Measurements from ENCODE around the gene TBC1D22A. TPM values are rescaled to one million over a fixed set of nuclear protein-coding genes. Genes with fewer than 3 reads are reported as not detected.

The TBC1D22A gene
- polyA plus RNA-seq, 4 donors = 17.7 to 26.4 (median 21.0) TPM

DNA sequence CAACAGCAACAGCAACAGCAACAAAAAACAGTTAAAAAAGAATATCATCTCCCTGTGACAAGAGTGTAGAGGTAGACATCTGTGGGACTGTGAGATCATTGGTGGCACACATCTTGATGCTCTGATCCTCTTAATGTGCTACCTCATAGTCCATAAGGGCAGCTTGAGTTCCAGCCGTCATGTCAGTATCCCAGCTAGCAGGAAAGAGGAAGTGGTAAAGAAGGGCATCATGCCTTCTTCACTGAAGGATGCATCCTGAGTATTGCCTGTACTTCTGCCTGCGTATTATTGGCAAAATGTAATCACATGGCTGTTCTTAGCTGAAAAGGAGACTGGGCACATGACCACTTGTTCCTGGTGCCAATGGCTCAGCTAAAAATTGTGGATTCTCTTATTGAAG is 314.3 kb downstream of the TBC1D22A start:
- H3K27ac ChIP-seq (ENCODE audit: low read depth in 1 of 3, low read length in 2 of 3) = no peak overlapping the region

DNA sequence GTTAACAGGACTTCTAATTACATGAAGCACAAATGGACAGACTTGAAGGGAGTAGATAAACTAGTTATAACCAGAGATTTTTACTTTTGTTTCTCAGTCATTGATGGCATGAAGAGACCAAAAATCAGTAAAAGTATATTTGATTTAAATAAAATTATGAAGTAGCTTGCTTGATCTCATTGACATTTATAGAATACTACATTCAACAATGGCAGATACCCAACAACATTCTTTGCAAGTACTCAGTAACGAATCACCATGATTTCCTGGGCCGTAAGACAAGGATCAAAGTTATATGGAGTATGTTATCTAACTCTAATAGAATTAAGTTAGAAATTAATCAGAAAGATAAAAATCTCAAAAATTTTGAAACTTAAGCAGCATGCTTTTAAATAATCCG is 317.6 kb downstream of the TBC1D22A start:
- H3K9me3 ChIP-seq (ENCODE audit: control insufficient read depth in 2 of 2, insufficient read depth in 1 of 2, low read depth in 1 of 2, low read length in 1 of 2) = peaks cover 0 to 12% of the 10 kb centered on the region in 2 donors
- no peaks in the 10 kb centered on the region for H3K36me3 ChIP-seq (ENCODE audit: control insufficient read depth in 3 of 3, insufficient read depth in 2 of 3, low read depth in 1 of 3, low read length in 3 of 3)
- no peak overlapping the region for H3K27ac ChIP-seq (ENCODE audit: low read depth in 1 of 3, low read length in 2 of 3)
- WGBS, 3 donors = 65 to 94% (median 68%) methylated on average over 3 of the region's 3 CpGs
- DNase-seq (no peak), FAIRE-seq (no peak)
- H3K27me3 ChIP-seq (ENCODE audit: control insufficient read depth in 3 of 3, insufficient read depth in 3 of 3, low read length in 3 of 3) = no peaks in the 10 kb centered on the region
- H3K4me3 ChIP-seq (ENCODE audit: low read depth in 1 of 3, low read length in 3 of 3) = no peak overlapping the region
- H3K4me1 ChIP-seq (ENCODE audit: control insufficient read depth in 3 of 3, insufficient read depth in 2 of 3, low read depth in 1 of 3, low read length in 2 of 3) = no peaks in the 10 kb centered on the region

More for the DNA sequence above, 314.3 kb downstream of the TBC1D22A start:
- H3K4me1 ChIP-seq (ENCODE audit: control insufficient read depth in 3 of 3, insufficient read depth in 2 of 3, low read depth in 1 of 3, low read length in 2 of 3) = no peaks in the 10 kb centered on the region
- peaks cover 0 to 8% (median 3%) of the 10 kb centered on the region in 3 donors for H3K36me3 ChIP-seq (ENCODE audit: control insufficient read depth in 3 of 3, insufficient read depth in 2 of 3, low read depth in 1 of 3, low read length in 3 of 3)
- H3K27me3 ChIP-seq (ENCODE audit: control insufficient read depth in 3 of 3, insufficient read depth in 3 of 3, low read length in 3 of 3) = no peaks in the 10 kb centered on the region
- peaks cover 0 to 20% of the 10 kb centered on the region in 2 donors for H3K9me3 ChIP-seq (ENCODE audit: control insufficient read depth in 2 of 2, insufficient read depth in 1 of 2, low read depth in 1 of 2, low read length in 1 of 2)
- no peak for FAIRE-seq
- WGBS, 3 donors = 91 to 100% (median 94%) methylated on average over 2 of the region's 2 CpGs
- H3K4me3 ChIP-seq (ENCODE audit: low read depth in 1 of 3, low read length in 3 of 3) = no peak overlapping the region
- no peak for DNase-seq

DNA sequence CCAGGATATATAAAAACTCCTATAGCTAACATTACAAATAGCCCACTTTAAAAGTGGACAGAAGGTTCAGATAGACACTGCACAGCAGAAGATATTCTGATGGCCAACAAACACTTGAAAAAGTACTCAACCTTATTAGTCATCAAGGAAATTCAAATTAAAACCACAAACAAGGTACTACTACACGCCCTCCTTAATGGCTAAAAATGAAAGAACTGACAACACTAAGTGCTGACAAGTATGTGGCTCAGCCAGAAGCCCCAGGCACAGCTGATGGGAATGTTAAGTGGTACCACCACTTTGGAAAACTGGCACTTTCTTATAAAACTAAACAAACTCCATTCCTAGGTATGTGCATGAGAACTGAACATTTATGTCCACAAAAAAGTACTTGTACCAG is 320.1 kb downstream of the TBC1D22A start:
- H3K4me1 ChIP-seq (ENCODE audit: control insufficient read depth in 3 of 3, insufficient read depth in 2 of 3, low read depth in 1 of 3, low read length in 2 of 3) = no peaks in the 10 kb centered on the region
- H3K4me3 ChIP-seq (ENCODE audit: low read depth in 1 of 3, low read length in 3 of 3) = no peak overlapping the region
- WGBS, 3 donors = 76 to 87% (median 79%) methylated on average over 1 of the region's 1 CpG
- DNase-seq = no peak
- H3K9me3 ChIP-seq (ENCODE audit: control insufficient read depth in 2 of 2, insufficient read depth in 1 of 2, low read depth in 1 of 2, low read length in 1 of 2) = peaks cover 0 to 8% of the 10 kb centered on the region in 2 donors
- FAIRE-seq = no peak
- H3K36me3 ChIP-seq (ENCODE audit: control insufficient read depth in 3 of 3, insufficient read depth in 2 of 3, low read depth in 1 of 3, low read length in 3 of 3) = no peaks in the 10 kb centered on the region
- H3K27ac ChIP-seq (ENCODE audit: low read depth in 1 of 3, low read length in 2 of 3) = no peak overlapping the region
- H3K27me3 ChIP-seq (ENCODE audit: control insufficient read depth in 3 of 3, insufficient read depth in 3 of 3, low read length in 3 of 3) = no peaks in the 10 kb centered on the region

DNA sequence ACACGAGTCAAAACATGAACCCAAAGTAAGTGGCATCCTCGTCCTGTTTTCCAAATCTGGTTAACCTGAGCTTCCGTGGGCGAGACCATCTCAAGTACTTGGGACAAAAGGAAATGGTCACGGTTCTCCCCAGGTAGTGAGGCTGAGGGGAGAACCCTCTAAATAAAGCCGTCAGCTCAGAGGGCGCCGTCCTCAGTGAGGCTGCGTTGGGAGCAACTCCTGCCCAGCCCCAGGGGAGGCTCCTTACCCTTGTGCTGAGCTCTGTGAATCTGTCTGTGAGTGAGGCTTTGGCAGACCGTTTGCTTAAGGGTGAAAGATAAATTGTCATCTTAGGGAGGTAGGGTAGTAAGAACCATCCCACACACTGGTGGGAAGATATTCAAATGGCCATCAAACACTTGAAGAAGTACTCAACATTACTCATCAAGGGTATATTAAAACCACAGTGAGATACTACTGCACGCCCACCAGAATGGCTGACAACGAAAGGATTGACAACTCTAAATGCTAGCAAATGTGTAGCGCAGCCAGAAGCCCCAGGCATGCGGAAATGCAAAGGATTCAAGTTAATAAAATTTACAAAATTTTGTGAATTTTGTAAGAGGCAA is 321.0 kb downstream of the TBC1D22A start:
- H3K36me3 ChIP-seq (ENCODE audit: control insufficient read depth in 3 of 3, insufficient read depth in 2 of 3, low read depth in 1 of 3, low read length in 3 of 3) = no peaks in the 10 kb centered on the region
- no peaks in the 10 kb centered on the region for H3K4me1 ChIP-seq (ENCODE audit: control insufficient read depth in 3 of 3, insufficient read depth in 2 of 3, low read depth in 1 of 3, low read length in 2 of 3)
- no peak for FAIRE-seq
- DNase-seq = no peak
- peaks cover 0 to 4% of the 10 kb centered on the region in 2 donors for H3K9me3 ChIP-seq (ENCODE audit: control insufficient read depth in 2 of 2, insufficient read depth in 1 of 2, low read depth in 1 of 2, low read length in 1 of 2)
- 92 to 94% (median 94%) methylated on average over 14 of the region's 14 CpGs for WGBS, 3 donors
- H3K4me3 ChIP-seq (ENCODE audit: low read depth in 1 of 3, low read length in 3 of 3) = no peak overlapping the region
- H3K27me3 ChIP-seq (ENCODE audit: control insufficient read depth in 3 of 3, insufficient read depth in 3 of 3, low read length in 3 of 3) = no peaks in the 10 kb centered on the region
- H3K27ac ChIP-seq (ENCODE audit: low read depth in 1 of 3, low read length in 2 of 3) = no peak overlapping the region

DNA sequence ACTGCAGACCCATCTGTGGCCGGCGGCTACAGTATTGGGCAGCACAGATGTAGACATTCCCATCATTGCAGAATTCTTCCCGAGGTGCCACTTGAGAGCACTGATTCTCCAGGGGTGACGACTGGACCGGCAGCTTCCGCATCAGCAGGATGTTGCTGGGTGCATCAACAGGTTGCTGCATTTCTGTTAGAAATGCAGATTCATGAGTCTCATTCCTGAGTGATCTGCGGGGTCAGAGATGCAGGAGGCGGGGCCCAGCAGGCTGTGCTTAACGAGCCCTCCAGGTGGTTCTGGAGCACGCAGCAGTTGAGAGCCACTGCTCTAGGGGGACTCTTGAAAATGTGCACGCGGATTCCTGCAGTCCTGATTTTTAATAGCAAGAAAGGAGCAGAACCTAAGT is 321.8 kb downstream of the TBC1D22A start:
- H3K4me1 ChIP-seq (ENCODE audit: control insufficient read depth in 3 of 3, insufficient read depth in 2 of 3, low read depth in 1 of 3, low read length in 2 of 3) = no peaks in the 10 kb centered on the region
- no peaks in the 10 kb centered on the region for H3K27me3 ChIP-seq (ENCODE audit: control insufficient read depth in 3 of 3, insufficient read depth in 3 of 3, low read length in 3 of 3)
- DNase-seq = no peak
- no peaks in the 10 kb centered on the region for H3K9me3 ChIP-seq (ENCODE audit: control insufficient read depth in 2 of 2, insufficient read depth in 1 of 2, low read depth in 1 of 2, low read length in 1 of 2)
- no peak overlapping the region for H3K4me3 ChIP-seq (ENCODE audit: low read depth in 1 of 3, low read length in 3 of 3)
- FAIRE-seq = no peak
- WGBS, 3 donors = 83 to 92% (median 90%) methylated on average over 12 of the region's 12 CpGs
- H3K36me3 ChIP-seq (ENCODE audit: control insufficient read depth in 3 of 3, insufficient read depth in 2 of 3, low read depth in 1 of 3, low read length in 3 of 3) = no peaks in the 10 kb centered on the region
- H3K27ac ChIP-seq (ENCODE audit: low read depth in 1 of 3, low read length in 2 of 3) = no peak overlapping the region

DNA sequence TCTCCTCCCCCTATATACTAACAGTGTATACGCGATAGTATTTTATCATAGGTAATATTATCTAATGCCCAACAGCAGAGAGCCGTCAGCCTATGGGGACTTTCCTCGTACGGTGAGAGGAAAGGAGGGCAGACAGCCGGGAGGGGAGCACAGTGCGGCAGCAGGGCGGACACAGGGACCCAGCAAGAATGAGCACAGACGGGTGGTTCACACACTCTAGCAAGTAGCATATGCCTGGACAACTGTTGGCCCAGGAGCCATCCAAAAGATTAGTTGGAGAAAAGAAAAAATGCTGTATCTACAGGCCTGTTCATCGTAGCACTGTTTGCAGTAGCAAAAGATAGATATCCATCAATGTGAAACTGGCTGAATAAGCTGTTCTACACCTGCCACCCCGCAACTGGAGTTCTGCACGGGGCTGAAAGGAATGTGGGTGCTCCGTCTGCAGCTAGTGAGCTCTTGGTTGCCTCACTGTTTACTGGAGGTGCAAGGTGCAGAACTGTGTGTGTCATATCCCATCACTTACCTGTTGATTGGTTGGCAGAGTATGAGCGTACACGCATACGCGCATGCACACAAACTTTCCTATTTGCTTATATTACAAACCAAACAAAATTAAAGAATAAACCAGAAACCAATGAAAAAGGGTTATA is 324.3 kb downstream of the TBC1D22A start:
- WGBS, 3 donors = 87 to 90% (median 89%) methylated on average over 17 of the region's 17 CpGs
- Histone ChIP-seq H3K27me3 (ENCODE audit: control insufficient read depth in 3 of 3, insufficient read depth in 3 of 3, low read length in 3 of 3) (no peaks in the 10 kb centered on the region), H3K36me3 (ENCODE audit: control insufficient read depth in 3 of 3, insufficient read depth in 2 of 3, low read depth in 1 of 3, low read length in 3 of 3) (no peaks in the 10 kb centered on the region), H3K4me3 (ENCODE audit: low read depth in 1 of 3, low read length in 3 of 3) (no peak overlapping the region), H3K27ac (ENCODE audit: low read depth in 1 of 3, low read length in 2 of 3) (no peak overlapping the region), H3K4me1 (ENCODE audit: control insufficient read depth in 3 of 3, insufficient read depth in 2 of 3, low read depth in 1 of 3, low read length in 2 of 3) (no peaks in the 10 kb centered on the region), H3K9me3 (ENCODE audit: control insufficient read depth in 2 of 2, insufficient read depth in 1 of 2, low read depth in 1 of 2, low read length in 1 of 2) (no peaks in the 10 kb centered on the region)
- no peak for FAIRE-seq
- peak in 1 of 2 donors; percentile 51 for DNase-seq

DNA sequence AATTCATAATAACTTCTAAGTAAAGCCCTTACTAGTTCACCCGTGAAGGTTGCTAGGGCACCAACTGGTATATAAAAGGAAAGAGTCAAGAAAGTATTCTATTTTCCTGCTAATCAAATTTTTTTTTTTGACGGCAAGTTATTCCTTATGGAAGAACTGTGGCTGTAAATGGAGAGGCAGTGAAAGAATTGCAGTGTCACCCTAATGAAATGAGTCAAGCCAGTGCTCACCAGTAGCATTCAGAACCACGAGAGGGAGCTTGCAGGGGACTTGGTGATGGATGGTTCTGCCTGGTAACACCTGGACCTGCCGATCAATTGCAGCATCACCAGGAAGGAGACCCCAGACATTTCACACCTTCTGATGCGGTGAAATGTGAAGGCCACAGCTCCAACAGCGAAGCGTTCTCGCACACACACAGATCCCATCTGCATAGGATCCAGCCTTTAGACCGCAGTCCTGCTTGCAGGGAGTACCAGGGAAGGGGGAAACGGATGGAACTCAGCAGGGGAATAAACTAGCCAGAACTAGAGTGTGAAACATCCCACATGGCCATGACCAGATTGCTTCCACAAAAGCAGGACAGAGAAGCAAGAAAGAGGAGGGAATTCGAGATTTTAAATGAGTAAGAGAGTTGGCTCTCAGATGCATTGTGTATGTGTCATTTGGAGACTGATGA is 326.2 kb downstream of the TBC1D22A start:
- no peaks in the 10 kb centered on the region for H3K36me3 ChIP-seq (ENCODE audit: control insufficient read depth in 3 of 3, insufficient read depth in 2 of 3, low read depth in 1 of 3, low read length in 3 of 3)
- no peak for FAIRE-seq
- H3K9me3 ChIP-seq (ENCODE audit: control insufficient read depth in 2 of 2, insufficient read depth in 1 of 2, low read depth in 1 of 2, low read length in 1 of 2) = peaks cover 2 to 4% of the 10 kb centered on the region in 2 donors
- DNase-seq = no peak
- no peaks in the 10 kb centered on the region for H3K27me3 ChIP-seq (ENCODE audit: control insufficient read depth in 3 of 3, insufficient read depth in 3 of 3, low read length in 3 of 3)
- WGBS, 3 donors = 76 to 90% (median 85%) methylated on average over 11 of the region's 11 CpGs
- no peak overlapping the region for H3K27ac ChIP-seq (ENCODE audit: low read depth in 1 of 3, low read length in 2 of 3)
- H3K4me1 ChIP-seq (ENCODE audit: control insufficient read depth in 3 of 3, insufficient read depth in 2 of 3, low read depth in 1 of 3, low read length in 2 of 3) = no peaks in the 10 kb centered on the region
- no peak overlapping the region for H3K4me3 ChIP-seq (ENCODE audit: low read depth in 1 of 3, low read length in 3 of 3)

DNA sequence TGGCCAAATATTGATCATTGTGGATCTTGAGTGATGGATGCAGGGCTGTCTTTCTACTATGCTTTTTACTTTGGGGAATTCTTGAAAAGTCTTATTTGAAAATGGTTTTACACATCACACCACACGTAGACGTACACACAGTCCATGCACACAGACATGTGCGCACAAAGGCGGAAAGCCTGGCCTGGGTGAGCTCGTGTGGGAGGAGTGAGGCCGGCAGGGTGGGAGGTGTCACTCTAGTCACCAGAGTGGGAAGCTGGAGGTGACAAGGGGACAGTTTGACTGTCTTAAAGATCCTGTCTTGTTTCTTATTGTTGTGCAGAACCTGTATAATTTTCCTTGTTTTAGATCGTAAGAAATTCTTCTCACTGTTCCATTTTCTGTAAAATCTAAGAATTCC is 326.9 kb downstream of the TBC1D22A start:
- Histone ChIP-seq H3K27ac (ENCODE audit: low read depth in 1 of 3, low read length in 2 of 3) (no peak overlapping the region), H3K9me3 (ENCODE audit: control insufficient read depth in 2 of 2, insufficient read depth in 1 of 2, low read depth in 1 of 2, low read length in 1 of 2) (peaks cover 2 to 9% of the 10 kb centered on the region in 2 donors), H3K4me3 (ENCODE audit: low read depth in 1 of 3, low read length in 3 of 3) (no peak overlapping the region), H3K36me3 (ENCODE audit: control insufficient read depth in 3 of 3, insufficient read depth in 2 of 3, low read depth in 1 of 3, low read length in 3 of 3) (no peaks in the 10 kb centered on the region), H3K4me1 (ENCODE audit: control insufficient read depth in 3 of 3, insufficient read depth in 2 of 3, low read depth in 1 of 3, low read length in 2 of 3) (no peaks in the 10 kb centered on the region), H3K27me3 (ENCODE audit: control insufficient read depth in 3 of 3, insufficient read depth in 3 of 3, low read length in 3 of 3) (no peaks in the 10 kb centered on the region)
- DNase-seq (no peak), FAIRE-seq (no peak)
- WGBS, 3 donors = 89% methylated on average over 7 of the region's 7 CpGs
